Lower leg skin (tissue), 3 donors: ENCODE data around the gene SRPX.

ENCODE experiments used
- CTCF ChIP-seq, 3 donors: fragments of 450-650 bp; IDR thresholded peaks; one replicate each; pipeline ENCODE4 v1.5.1; 2016; ENCODE audit warnings: antibody characterized with exemption in 3 of 3, mild to moderate bottlenecking in 3 of 3, moderate library complexity in 2 of 3
- POLR2A ChIP-seq, 2 donors: fragments of 450-650 bp; IDR thresholded peaks; one replicate each; pipeline ENCODE4 v1.6.1; 2016 to 2017; ENCODE audit warnings: antibody characterized with exemption in 2 of 2, mild to moderate bottlenecking in 1 of 2, moderate library complexity in 1 of 2

- TF ChIP-seq CTCF (IDR thresholded peaks at IDR 0.05), result no peak
- TF ChIP-seq POLR2A (IDR thresholded peaks at IDR 0.05), result no peak
Measured at GRCh38 chrX:38205039-38205438, 15.6 kb downstream of the SRPX start.
